Occipital lobe (tissue), 2 donors: ENCODE measurements around the gene SHISAL2A. TPM values are rescaled to one million over a fixed set of nuclear protein-coding genes. Genes with fewer than 3 reads are reported as not detected.

Experiments
- DNase-seq: peaks from one replicate; lab custom pipeline; 2025; lab: John Stamatoyannopoulos, UW
- total RNA-seq: library from RNA; depleted of rRNA; stranded (reverse); fragments of >200 nt; gene quantifications from one replicate; pipeline ENCODE4 v1.2.3, GENCODE V29; 2014

The SHISAL2A gene
- total RNA-seq, result not detected

DNA sequence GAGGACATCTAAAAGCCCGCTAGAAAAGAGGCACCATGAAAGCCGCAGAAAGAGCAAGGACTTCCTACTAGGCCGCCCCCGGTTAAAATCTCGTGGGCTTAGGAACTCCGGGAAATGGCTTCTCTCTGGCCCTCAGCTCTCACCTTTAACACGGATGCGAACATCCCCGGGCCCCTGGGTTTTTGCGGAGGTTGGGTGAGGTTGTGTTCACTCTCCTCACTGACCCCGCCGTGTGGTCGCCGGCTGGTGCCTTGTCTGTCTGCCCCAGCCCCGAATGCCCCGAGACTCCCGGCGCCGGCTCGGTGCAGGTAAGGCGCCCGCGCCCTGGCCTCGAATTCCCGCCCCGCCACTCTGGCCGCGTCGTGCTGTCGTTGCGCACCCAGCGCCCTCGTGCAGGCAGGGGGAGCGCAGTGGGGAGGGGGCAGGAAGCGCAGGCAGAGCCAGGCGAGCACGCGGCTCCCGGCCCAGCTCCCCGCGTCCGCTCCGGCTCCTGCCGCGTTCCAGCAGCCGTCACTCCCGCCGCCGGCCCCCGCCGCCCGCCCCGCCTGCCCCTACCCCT lies at the start of gene SHISAL2A:
Gene SHISAL2A (plus strand): TSS at position 437 of the 559 bp plus-strand sequence. CDS start 326 bp downstream, outside the sequence.
- no peak for DNase-seq

DNA sequence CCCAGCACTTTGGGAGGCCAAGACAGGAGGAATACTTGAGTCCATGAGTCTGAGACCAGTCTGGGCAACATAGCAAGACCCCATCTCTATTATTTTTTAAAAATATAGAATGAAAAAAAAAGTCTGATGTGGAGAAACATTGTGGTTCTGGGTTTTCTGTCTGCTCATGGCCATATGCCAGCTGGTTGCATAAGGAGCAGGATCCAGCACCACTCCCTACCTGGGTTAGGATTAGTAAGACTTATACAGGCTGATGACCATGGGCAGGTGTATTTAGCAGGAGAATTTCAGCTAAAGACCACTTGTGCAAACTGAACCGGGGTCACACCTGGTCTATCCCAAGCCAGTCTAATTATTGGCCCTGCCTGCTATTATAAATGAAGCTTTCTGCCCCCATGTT lies 47.5 kb upstream of the SHISAL2A start:
- DNase-seq, result no peak

DNA sequence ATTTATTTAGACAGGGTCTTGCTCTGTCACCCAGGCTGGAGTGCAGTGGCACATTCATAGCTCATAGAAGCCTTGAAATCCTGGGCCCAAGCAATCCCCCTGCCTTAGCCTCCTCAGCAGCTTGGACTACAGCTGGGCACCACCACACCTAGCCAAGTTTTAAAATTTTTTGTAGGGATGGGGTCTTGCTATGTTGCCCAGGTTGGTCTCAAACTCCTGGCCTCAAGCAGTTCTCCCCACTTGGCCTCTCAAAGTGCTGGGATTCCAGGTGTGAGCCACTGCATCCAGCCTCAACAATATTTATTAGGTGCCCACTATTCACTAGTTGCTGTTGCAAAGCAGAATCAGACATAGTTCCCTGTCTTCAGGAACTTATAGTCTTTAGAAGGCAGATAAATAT lies 44.9 kb upstream of the SHISAL2A start:
- DNase-seq, result no peak

DNA sequence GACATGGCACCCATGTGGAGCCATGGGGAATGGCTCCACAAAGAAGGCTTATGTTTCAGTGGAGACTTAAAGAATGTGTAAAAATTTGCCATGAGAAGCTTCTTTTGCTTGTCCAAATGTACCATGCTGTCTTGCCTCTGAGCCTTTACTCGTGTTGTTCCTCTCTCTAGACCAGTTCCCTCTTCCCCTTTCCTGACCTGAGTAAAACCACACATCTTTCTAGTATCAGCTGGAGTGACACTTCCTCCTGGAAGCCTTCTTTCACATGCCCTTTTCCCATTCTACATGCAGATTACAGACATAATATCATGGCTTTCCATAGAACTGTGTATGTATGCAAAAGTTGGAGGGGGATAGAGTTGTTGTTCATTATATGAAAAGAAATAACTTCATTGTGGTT lies 44.4 kb upstream of the SHISAL2A start:
- DNase-seq, result no peak

DNA sequence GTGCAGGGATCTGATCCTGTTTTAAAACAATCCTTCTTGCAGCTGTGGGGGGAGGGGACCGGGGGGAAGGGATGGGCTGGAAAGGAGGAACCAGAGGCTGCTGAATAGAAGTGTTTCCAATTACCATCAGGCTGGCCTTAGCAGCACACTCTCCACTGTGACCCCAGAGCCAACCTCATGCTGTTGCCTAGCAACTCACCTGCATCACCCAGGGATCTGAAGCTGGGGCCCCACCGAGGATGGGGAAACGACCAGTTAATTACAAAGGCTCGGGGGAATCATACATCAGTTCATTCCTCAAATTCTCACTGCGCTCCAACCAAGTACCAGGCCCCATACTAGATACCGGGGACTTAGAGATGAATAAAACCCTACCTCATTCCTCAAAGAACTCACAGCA lies 42.7 kb upstream of the SHISAL2A start:
- no peak for DNase-seq

DNA sequence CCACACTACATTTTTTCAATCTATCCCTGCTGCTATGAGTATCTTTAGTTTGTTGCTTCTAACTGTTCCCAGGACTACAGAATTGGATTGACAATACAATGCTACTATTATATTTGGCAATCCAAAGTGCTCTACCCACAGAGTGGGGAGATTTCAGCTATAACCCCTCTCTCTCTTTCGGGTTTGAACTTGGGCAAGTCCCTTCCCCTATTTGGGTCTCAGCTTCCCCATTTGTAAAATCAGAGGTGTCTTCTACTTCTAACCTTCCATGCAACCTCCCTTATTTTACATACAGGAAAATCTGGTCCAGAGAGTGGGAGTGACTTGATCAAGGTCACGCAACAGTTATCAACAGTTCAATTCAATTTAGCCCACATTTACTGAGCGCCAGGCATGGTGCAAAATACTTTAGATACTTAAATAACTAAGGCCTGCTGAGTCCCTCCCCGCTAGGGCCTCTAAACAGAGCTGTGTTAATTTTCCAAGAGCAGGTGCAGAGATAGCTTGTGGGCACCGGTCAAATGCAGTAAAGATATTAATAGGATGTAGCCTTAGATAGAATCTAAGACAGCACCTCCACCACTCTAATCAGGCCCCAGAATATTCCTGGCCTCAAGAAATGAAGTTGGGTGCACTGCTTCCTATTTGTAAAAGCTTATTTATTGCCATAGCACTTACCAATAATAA lies 40.2 kb upstream of the SHISAL2A start:
- DNase-seq, result no peak

DNA sequence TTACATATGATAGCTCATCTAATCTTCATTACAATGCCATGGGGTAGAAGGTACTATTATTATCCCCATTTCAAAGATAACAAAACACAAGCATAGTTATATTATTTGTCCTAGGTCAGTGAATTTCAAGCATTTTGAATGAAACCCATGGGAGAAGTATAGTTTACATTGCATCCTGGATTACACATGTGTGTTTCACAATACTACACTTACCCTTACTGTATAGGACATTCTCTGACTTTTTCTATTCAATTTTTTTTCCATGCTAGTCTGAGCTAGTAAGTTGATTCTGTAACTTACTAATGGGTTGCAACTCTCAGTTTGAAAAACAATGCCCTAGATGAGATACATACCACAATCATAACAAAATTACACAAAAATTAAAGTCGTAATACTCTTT lies 39.5 kb upstream of the SHISAL2A start:
- DNase-seq, result no peak

DNA sequence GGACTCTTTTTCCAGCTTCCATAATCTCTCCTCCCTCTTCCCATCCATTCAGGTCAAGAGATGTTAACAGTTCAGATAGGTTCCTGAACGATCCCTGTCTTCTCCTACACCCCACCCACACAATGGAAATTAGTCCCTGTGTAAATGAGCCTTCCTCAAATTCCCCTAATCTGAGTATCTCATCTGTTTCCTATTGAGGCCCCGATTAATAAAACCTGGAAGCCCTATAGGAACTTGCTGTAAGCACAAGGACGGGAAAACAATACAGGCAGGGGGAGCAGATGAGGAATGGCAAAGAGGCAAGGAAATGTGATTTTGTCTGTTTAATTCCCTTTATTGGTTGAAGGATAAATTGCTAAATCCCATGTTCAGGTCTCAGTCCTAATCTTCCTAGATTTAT lies 37.9 kb upstream of the SHISAL2A start:
- DNase-seq, result no peak

DNA sequence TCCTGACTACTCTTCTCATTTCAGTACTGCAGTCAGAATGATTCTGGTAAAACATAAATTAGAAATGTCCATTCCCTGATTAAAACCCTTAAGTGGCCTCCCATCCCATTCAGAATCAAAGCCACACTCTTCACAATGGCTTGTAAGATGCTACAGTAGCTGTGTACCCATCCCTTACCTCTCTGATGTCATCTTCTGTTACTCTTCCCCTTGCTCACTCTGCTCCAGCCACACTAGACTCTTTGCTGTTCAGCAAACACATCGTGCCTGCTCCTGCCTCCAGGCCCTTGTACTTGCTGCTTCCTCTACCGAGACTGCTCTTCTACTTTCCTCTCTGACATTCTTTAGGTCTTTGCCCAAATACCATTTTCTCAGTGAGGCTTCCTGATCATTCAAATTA lies 35.1 kb upstream of the SHISAL2A start:
- no peak for DNase-seq

DNA sequence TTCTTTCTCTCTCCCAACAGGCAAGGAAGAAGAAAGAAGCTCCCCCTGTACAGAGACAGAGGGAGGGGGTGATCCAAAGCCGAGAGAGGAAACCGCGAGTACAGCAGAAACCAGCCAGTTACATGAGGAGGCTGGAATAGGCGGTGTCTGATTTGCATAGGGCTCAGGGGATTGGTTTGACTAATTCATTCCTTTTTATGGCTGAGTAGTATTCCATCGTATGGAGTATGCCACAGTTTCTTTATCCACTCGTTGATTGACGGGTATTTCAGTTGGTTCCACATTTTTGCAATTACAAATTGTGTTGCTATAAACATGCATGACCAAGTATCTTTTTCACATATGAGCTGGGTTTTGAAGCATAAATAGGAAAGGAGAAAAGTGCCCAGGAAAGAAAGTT lies 34.2 kb upstream of the SHISAL2A start:
- DNase-seq, result no peak

DNA sequence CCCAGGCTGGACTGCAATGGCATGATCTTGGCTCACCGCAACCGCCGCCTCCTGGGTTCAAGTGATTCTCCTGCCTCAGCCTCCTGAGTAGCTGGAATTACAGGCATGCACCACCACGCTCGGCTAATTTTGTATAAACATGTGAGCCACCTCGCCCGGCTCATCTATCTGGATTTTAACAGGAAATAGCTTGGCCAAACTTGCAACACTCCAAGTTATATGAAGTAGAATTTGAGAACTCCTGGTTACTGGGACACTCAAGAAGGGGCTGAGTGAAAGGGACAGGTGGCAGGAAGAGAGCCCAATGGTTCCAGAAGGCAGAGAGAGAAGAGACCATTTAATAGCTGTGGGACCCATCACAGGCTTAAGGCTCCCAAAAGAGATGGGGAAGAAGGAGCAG lies 33.7 kb upstream of the SHISAL2A start:
- no peak for DNase-seq

DNA sequence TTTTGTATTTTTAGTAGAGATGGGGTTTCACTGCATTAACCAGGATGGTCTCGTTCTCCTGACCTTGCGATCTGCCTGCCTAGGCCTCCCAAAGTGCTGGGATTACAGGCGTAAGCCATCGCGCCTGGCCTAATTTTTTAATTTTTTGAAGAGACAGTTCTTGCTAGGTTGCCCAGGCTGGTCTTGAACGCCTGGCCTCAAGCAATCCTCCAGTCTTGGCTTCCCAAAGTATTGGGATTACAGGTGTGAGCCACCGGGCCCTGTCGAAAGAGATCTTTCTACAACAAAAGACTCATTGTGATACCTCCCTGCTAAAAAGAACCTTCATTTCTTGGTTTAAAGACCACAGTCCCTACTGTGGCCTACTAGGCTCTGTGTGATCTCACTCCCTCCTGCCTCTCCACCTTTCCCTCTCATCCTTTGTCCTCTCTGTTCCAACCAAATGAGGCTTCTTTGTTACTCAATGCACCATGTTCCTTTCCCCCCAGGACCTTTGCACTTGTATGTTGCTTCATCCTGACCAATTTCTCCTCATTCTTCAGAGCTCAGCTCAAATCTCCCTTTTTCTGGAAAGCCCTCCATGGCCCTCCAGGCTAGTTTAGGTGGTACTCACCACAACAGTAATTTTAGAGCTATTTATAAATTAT lies 32.3 kb upstream of the SHISAL2A start:
- DNase-seq, result no peak

DNA sequence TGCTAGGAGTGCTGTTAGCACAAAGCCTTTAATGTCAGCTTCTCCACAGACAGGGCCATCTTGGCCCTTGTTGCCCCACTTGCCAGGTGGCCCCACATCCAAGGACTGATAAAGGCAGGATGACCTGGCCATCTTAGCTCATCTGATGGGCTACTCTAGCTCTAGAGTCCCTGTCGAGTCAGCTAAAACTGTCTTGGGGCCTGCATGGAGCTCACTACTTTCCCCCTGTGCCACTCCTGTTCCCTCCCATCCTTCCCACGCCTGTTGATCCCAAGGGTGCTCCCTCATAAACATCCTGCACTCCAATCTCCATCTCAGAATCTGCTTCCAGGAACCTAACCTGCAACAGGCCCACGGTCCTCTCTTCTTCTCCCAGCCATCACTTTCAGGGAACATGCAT lies 31.4 kb upstream of the SHISAL2A start:
- no peak for DNase-seq

DNA sequence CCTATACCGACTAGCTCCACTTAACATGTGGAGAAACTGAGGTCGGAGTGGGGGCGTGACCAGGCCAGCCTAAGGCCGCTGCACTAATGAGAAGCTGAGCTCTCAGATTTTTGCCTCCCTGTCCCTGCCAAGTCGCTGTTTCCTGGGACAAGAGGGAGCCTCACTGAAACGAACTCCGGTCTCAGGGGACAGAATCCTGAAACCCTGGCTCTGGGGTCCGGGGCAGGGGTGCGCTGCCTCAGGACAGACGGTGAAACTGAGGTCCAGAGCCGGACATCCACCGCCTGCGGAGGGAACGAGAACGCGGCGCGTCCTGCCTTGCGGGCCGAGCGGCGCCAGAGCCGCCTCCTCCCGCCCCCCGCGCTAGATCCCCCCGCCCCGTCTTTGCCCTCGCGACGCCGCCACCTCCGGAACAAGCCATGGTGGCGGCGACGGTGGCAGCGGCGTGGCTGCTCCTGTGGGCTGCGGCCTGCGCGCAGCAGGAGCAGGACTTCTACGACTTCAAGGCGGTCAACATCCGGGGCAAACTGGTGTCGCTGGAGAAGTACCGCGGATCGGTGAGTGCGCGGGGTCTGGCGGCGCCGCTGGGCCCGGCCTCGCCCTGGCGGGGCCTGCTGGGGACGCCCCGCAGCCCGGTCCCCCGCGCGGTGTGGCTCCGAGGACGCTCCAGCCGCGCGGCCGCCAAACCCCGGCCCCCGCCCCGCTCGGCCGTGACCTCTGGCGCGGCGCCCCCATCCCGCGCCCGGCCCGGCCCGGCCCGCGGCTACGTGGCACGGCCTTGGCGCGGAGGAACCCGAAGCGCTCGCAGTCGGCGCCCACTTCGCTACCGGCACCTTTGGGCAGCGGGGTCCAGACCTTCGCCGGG lies 30.7 kb upstream of the SHISAL2A start, which contains the start of gene GPX7:
Gene GPX7 (plus strand): TSS at position 381 of the 865 bp plus-strand sequence. CDS start 39 bp downstream, at position 420.
- no peak for DNase-seq

DNA sequence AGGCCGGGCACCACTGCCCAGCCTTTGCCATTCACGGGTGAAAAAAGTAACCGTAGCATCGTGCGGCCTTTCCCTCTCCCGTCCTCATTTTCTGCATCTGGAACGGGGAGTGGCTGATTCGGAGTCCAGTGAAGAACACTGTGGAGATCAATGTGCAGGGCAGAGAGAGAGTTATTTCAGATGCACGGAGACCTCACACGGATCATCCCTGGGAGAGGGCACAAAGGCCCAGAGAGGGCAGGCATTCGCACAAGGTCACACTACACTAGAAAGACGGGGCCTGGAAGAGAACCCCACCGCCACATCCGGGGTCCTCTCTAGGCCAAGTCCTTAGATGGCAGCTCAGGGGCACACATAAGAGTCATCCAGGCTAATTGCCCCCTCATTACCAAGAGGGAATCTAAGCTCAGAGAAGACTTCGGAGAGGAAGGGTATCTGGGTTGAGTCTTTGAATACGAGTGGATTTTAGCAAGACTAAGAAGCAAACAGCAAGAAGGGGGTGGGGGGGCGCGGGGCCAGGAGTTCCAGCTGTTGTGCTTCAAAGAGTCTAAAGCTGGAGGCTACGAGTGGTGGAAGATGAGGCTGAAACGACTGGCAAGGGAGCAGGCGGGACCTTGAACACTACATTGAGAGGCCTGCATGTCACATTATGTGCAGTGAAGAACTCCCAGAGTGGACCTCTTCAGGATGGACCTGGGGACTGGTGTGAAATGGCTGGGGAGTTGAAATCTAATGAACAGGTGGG lies 29.9 kb upstream of the SHISAL2A start:
- DNase-seq, result no peak

DNA sequence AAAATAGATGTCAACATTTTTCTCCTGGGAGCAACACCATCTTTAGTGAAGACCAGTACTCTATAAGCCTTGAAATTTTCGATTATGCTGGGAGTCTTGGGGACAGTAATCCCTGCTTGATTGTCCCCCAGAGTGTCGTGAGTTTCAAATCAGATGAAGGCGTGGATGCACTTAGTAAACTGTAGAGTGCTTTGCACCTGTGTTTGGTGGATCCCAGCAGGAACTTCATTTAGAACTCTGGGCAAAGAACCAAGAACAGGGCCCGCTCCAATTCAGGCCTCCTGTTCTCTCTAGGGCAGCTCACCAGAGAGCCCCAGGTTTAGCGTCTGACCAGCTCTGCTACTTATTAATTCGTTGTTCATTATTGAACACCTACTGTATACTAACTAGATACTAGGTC lies 29.3 kb upstream of the SHISAL2A start:
- no peak for DNase-seq

DNA sequence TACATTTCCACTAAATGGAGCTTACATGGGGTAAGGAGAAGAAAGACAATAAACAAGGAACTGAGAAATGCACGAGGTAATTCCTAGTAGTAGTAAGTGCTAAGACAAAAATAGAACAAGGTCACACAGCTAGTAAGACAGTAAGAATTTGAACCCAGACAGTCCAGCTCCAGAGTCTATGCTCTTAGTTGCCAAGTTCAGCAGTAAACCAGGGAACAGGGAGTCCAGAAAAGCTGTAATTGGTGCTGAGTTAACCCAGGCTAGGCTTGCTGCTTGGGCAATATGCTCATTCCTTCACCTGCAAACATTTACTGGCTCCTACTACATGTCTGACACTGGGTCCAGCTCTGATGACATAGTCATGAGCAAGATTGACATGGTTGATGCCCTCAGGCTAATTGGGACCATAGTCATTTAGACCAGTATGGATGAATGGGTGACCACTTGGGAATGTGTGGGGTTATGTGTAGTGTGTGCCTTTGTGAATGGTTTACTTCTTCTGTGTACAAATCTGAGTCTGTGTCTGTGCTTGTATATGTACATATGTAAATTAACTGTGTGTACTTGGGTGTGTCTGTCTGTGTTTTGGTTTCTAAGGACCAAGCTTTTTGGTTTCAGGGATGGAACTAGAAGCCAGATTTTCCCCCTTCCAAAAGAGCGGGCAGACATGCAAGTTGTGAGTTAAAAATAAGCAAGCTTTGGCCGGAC lies 28.8 kb upstream of the SHISAL2A start:
- DNase-seq, result no peak

DNA sequence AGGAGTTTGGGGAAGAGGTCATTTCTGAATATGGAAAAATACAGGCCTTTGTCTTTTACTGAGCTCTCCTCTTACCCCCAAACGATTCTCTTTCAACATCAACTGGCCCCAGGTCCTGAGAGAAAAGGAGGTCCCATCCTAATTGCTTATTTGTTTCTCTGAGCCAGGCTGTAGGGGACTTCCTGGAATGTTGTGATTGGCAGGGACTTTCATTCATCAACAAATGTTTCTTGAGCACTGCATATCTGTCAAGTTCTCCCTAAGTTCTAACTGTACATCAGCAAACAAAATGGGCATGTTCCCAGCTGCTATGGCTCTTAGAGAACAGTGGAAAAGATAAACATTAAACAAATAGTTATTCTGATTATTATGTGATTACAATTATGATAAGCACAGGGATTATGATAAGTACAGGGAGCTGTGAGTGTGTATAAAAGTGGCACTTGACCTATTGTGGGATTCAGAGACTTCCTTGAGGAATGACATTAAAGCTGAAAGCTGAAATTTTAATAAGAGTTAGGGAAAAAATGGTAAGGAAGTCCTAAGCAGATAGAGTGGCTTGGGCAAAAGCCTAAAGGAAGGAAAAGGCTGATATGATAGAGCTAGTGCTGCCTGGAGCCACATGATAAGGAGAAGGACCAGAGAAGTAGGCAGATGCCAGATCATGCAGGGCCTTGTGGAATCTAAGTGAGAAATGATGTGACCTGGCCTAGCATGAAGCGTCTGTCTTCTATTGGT lies 19.2 kb upstream of the SHISAL2A start:
- DNase-seq, result no peak

DNA sequence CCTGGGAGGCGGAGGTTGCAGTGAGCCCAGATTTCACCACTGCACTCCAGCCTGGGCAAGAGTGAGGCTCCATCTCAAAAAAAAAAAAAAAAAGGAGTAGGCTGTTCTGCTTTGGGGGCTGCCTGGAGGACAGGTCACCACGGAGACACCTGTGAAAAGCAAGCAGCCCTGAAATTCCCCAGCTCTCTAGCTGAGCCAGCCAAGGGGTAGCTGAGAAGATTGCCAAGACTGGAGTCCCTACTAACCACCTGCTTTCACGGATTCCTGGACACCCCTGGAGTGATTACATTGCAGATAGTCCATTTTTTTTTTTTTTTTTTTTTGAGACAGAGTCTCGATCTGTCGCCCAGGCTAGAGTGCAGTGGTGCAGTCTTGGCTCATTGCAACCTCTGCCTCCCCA lies 18.3 kb upstream of the SHISAL2A start:
- no peak for DNase-seq

DNA sequence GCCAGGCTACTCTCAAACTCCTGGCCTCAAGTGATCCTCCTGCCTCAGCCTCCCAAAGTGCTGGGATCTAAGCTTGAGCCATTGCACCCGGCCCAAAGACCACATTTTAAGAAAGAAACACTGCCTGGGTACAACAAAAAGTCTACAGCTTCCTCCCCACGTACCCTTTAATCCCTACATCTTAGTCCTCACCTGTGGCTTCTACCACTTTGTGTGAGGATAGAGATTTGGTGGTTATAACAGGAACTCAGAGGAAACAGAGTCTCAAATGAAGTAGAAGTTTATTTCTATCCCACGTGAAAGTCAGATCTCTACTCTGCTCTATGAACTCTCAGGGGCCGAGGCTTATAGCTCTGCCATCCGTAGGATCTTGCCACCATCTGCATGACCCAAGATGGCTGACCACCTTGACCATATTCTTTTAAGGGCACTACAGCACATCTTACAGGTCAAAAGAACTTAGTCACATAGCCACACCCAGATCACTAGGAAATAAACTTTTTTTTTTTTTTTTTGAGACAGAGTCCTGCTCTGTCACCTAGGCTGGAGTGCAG lies 17.4 kb upstream of the SHISAL2A start:
- no peak for DNase-seq
